Keratinocyte (primary cell): ENCODE results near the gene APEX2.

Source experiments
- EZH2 ChIP-seq: IDR thresholded peaks from one replicate; pipeline ENCODE4 v1.6.1; 2012; ENCODE audit warnings: inconsistent platforms, mild to moderate bottlenecking, low read length, moderate library complexity
- TF ChIP-seq, protein P1 (sequence below), 3 experiments: IDR thresholded peaks in 1 of 3; conservative IDR thresholded peaks in 1 of 3; optimal IDR thresholded peaks in 1 of 3; 2 replicates in 2 of 3; 3 replicates in 1 of 3; pipeline versions ENCODE3 to v1.5.1; 2011; ENCODE audit warnings: low read length in 3 of 3, mild to moderate bottlenecking in 3 of 3, moderate library complexity in 2 of 3, control low read depth in 1 of 3, inconsistent platforms in 1 of 3; ENCODE audit not compliant: insufficient read depth in 2 of 3; ENCODE audit errors: extremely low read depth in 1 of 3

DNA sequence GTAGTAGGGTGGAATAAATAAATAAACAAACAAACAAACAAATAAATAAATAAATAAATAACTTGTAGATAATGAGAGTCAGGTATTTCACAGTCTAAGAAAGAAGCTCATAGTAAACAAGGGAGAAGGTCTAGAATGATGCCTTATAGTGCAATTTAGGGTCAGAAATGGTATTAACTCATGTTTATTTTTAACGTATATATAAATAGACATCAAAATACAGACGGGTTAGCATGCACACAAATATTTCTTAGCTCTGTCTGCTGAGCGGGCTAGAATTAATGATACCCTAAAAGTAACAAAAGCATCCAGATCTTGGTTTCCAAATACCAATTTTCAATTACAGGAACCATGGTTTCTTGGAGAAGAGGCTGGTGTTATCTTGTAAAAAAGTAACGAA, 22.8 kb upstream of the APEX2 start:
- TF ChIP-seq EZH2 = no peak
- TF ChIP-seq, protein P1, sequence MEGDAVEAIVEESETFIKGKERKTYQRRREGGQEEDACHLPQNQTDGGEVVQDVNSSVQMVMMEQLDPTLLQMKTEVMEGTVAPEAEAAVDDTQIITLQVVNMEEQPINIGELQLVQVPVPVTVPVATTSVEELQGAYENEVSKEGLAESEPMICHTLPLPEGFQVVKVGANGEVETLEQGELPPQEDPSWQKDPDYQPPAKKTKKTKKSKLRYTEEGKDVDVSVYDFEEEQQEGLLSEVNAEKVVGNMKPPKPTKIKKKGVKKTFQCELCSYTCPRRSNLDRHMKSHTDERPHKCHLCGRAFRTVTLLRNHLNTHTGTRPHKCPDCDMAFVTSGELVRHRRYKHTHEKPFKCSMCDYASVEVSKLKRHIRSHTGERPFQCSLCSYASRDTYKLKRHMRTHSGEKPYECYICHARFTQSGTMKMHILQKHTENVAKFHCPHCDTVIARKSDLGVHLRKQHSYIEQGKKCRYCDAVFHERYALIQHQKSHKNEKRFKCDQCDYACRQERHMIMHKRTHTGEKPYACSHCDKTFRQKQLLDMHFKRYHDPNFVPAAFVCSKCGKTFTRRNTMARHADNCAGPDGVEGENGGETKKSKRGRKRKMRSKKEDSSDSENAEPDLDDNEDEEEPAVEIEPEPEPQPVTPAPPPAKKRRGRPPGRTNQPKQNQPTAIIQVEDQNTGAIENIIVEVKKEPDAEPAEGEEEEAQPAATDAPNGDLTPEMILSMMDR (optimal IDR thresholded peaks at IDR 0.05 in 1 of 3, IDR thresholded peaks at IDR 0.05 in 1 of 3, conservative IDR thresholded peaks at IDR 0.05 in 1 of 3; ENCODE audit: extremely low read depth in 1 of 3, insufficient read depth in 2 of 3, low read length in 3 of 3) = no peak
